Suprapubic skin (tissue), 4 donors: ENCODE results near the gene CA9.

ENCODE experiments used
- EP300 ChIP-seq: sonication (generic); formaldehyde crosslinking; IDR thresholded peaks from one replicate; pipeline ENCODE4 v1.6.1; 2017; ENCODE audit warnings: antibody characterized with exemption
- POLR2A ChIP-seq, 2 donors: fragments of 450-650 bp; IDR thresholded peaks; one replicate each; pipeline ENCODE4 v1.6.1; 2017; ENCODE audit warnings: antibody characterized with exemption in 2 of 2, mild to moderate bottlenecking in 2 of 2, moderate library complexity in 2 of 2
- POLR2AphosphoS5 ChIP-seq, 3 donors: sonication (generic); formaldehyde crosslinking; IDR thresholded peaks; one replicate each; pipeline ENCODE4 v1.6.1; 2017; ENCODE audit warnings: antibody characterized with exemption in 3 of 3
- TF ChIP-seq, protein P1 (sequence below), 2 donors: fragments of 200-600 bp in 1 of 2; fragments of 450-650 bp in 1 of 2; sonication (generic) in 1 of 2; IDR thresholded peaks; one replicate each; pipeline ENCODE4 v1.5.1; 2016 to 2019; ENCODE audit warnings: antibody characterized with exemption in 2 of 2, mild to moderate bottlenecking in 1 of 2, moderate library complexity in 1 of 2

DNA sequence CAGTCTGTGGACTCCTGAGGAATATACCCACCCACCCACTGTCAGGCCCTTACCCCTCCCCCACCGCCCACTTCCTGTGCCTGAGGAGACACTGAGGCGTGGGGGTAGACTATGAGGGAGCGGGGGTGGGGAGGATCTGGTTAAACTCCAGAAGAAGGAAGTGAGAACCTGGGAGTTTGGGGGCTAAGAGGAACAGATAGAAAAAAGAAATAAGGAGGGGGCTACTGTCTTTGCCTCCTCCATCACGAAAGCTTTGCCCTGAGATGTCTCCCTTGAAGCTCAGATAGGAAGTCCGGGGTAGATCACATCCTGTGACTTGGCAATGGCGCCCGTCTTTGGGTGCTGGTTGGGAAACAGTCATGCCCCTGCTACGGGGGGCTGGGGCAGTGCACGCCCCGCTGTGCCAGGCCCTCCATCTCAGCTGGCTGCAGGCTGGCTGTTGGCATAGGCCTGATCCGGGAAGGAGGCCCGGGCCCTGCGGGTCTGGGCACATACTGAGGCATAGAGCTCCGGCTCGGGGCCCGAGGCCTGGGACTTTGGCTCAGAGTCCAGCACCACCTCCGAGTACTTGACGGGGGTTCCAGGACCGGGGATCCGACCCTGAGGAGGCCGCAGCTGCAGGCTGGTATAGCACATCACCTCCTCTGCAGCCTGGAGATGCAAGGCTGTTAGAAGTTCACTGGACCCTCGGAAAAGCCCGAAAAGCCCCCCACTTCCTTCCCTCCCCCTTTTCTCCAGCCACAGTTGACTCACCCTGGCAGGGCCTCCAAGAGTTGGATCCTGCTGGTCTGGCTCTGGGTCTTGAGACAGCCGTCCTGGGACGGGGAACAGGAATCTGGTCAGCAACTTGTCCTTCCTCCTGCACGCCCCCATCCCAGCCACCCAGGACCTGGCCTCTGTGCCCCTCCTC lies 24.0 kb upstream of the CA9 start:
- TF ChIP-seq POLR2A (IDR thresholded peaks at IDR 0.05) (no peak), POLR2AphosphoS5 (IDR thresholded peaks at IDR 0.05) (no peak), EP300 (no peak)
- TF ChIP-seq, protein P1, sequence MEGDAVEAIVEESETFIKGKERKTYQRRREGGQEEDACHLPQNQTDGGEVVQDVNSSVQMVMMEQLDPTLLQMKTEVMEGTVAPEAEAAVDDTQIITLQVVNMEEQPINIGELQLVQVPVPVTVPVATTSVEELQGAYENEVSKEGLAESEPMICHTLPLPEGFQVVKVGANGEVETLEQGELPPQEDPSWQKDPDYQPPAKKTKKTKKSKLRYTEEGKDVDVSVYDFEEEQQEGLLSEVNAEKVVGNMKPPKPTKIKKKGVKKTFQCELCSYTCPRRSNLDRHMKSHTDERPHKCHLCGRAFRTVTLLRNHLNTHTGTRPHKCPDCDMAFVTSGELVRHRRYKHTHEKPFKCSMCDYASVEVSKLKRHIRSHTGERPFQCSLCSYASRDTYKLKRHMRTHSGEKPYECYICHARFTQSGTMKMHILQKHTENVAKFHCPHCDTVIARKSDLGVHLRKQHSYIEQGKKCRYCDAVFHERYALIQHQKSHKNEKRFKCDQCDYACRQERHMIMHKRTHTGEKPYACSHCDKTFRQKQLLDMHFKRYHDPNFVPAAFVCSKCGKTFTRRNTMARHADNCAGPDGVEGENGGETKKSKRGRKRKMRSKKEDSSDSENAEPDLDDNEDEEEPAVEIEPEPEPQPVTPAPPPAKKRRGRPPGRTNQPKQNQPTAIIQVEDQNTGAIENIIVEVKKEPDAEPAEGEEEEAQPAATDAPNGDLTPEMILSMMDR (IDR thresholded peaks at IDR 0.05) = no peak
